Stimulated activated CD8-positive, alpha-beta memory T cell treated with anti-CD3 and anti-CD28 coated beads, Interleukin-4, amount 100 ng/mL, for 1 hour (primary cell): Measurements from ENCODE around the gene ATP8B2.
A peak's percentile ranks its signal among the peaks of the same experiment; 100 is the strongest.
"Not testable (repeated sequence)": the region's sequence is repeated elsewhere in the genome, so short reads cannot be mapped to it uniquely, and the experiment has no call there.

Experiments
- DNase-seq, 2 donors: peaks; one replicate each; pipeline ENCODE4 v3.0.0-alpha.2; 2020; ENCODE audit warnings: low read depth in 2 of 2, low spot score in 1 of 2

ATP8B2 gene

GRCh38 chr1:154325583-154326545 lies 539 bp downstream of the ATP8B2 start:
- no peak for DNase-seq

GRCh38 chr1:154326546-154327465 lies 1.5 kb downstream of the ATP8B2 start:
- DNase-seq = no peak

- no peak for DNase-seq
Observed at GRCh38 chr1:154327466-154328317, 2.4 kb downstream of the ATP8B2 start.

- peak; percentile 66 to 77 for DNase-seq
Observed at GRCh38 chr1:154328318-154329151, 3.2 kb downstream of the ATP8B2 start.

- no peak for DNase-seq
Observed at GRCh38 chr1:154329152-154329521, 3.8 kb downstream of the ATP8B2 start.

GRCh38 chr1:154329551-154330131 lies 4.3 kb downstream of the ATP8B2 start:
- DNase-seq = no peak

- DNase-seq = no peak
Observed at GRCh38 chr1:154330669-154331068, 5.3 kb downstream of the ATP8B2 start.

- no peak for DNase-seq
Observed at GRCh38 chr1:154334079-154335024, 9.0 kb downstream of the ATP8B2 start.

- DNase-seq = peak; percentile 83 to 87
Observed at GRCh38 chr1:154335025-154335714, 9.8 kb downstream of the ATP8B2 start.

- no peak for DNase-seq
Observed at GRCh38 chr1:154337253-154337894, 12.0 kb downstream of the ATP8B2 start.

GRCh38 chr1:154338875-154339274 lies 13.6 kb downstream of the ATP8B2 start:
- no peak for DNase-seq

- DNase-seq = not testable (repeated sequence)
Observed at GRCh38 chr1:154341366-154341765, 16.0 kb downstream of the ATP8B2 start.

GRCh38 chr1:154342132-154342531 lies 16.8 kb downstream of the ATP8B2 start:
- no peak for DNase-seq

GRCh38 chr1:154342836-154343472 lies 17.6 kb downstream of the ATP8B2 start:
- DNase-seq = peak; percentile 49 to 59

- peak in 1 of 2 donors; percentile 57 for DNase-seq
Observed at GRCh38 chr1:154344977-154345837, 19.9 kb downstream of the ATP8B2 start.
